Cardiac fibroblast (primary cell): ENCODE measurements around the gene IFITM10.
"Not testable (repeated sequence)": the region's sequence is repeated elsewhere in the genome, so short reads cannot be mapped to it uniquely, and the experiment has no call there.

Experiments used
- DNase-seq, 2 donors: peaks; one replicate each; pipeline versions ENCODE4 v3.0.0 to v3.0.0-alpha.2; 2010; ENCODE audit warnings: low read depth in 2 of 2
- H3K4me3 ChIP-seq, 2 donors: replicated peaks in 1 of 2; 1 replicate in 1 of 2; 2 replicates in 1 of 2; pipeline ENCODE4 v1.5.1; 2011; ENCODE audit warnings: low read depth in 2 of 2, low read length in 2 of 2, mild to moderate bottlenecking in 2 of 2, moderate library complexity in 1 of 2
- TF ChIP-seq, protein P1 (sequence below): IDR thresholded peaks from one replicate; pipeline ENCODE4 v1.5.1; 2011; ENCODE audit warnings: low read depth, mild to moderate bottlenecking, low read length, inconsistent platforms

Gene IFITM10

GRCh38 chr11:1773131-1773993, 23.0 kb upstream of the IFITM10 start:
- no peak overlapping the region for H3K4me3 ChIP-seq
- no peak for DNase-seq
- TF ChIP-seq, protein P1, sequence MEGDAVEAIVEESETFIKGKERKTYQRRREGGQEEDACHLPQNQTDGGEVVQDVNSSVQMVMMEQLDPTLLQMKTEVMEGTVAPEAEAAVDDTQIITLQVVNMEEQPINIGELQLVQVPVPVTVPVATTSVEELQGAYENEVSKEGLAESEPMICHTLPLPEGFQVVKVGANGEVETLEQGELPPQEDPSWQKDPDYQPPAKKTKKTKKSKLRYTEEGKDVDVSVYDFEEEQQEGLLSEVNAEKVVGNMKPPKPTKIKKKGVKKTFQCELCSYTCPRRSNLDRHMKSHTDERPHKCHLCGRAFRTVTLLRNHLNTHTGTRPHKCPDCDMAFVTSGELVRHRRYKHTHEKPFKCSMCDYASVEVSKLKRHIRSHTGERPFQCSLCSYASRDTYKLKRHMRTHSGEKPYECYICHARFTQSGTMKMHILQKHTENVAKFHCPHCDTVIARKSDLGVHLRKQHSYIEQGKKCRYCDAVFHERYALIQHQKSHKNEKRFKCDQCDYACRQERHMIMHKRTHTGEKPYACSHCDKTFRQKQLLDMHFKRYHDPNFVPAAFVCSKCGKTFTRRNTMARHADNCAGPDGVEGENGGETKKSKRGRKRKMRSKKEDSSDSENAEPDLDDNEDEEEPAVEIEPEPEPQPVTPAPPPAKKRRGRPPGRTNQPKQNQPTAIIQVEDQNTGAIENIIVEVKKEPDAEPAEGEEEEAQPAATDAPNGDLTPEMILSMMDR: no peak

DNA sequence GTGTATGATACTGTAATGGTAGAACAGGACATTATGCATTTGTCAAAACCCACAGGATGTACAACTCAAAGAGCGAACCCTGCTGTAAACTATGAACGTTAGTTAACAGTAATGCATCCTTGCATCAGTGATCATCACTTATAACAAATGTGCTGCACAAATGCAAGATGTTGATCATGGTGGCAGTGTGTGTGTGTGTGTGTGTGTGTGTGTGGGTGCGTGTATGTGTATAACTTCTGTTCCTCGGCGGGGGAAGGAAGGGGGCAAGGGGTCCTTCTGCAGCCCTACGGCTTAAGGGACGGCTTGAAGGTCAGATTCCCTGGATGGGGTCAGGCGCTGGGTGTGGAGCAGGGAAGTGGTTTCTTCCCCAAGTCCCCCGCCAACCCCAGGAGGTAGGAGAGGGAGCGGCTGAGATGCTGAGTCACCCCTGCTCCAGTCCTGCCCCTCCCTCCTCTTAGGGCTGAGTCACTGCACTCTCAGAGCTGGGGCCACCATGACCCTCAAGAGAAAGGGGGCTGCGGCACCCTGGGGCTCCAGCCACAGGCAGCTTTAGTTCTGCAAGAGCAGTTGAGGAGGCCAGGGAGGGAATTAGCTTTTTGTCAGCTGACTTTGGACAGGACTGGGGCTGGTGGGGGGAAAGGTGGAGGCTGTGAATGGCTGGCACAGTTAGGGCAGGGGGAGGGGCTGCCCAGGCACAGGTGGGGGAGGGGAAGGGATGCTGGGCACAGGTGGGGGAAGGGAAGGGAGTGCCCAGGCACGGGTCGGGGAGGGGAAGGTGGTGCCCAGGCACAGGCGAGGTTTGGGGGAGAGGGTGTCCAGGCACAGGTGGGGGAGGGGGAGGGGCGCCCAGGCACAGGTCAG, 22.1 kb upstream of the IFITM10 start:
- TF ChIP-seq, protein P1: no peak
- peak; percentile 89 to 90 for DNase-seq
- peak overlapping the region in 1 of 2 donors; percentile 10 for H3K4me3 ChIP-seq

DNA sequence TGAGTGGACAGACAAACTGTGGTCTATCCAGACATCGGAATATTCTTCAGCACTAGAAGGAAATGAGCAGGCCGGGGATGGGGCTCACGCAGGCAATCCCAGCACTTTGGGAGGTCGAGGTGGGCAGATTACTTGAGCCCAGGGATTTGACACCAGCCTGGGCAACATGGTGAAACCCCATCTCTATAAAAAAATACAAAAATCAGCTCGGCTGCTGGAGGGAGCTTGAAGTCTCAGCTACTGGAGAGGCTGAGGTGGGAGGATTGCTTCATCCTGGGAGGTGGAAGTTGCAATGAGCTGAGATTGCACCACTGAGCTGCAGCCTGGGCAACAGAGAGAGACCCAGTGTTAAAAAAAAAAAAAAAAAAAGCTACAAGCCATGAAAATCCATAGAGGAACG, 21.3 kb upstream of the IFITM10 start:
- peak; percentile 84 to 88 for DNase-seq
- H3K4me3 ChIP-seq: no peak overlapping the region
- TF ChIP-seq, protein P1: no peak

- DNase-seq: no peak
- no peak overlapping the region for H3K4me3 ChIP-seq
- TF ChIP-seq, protein P1: no peak
Measured at GRCh38 chr11:1771273-1771672, 20.9 kb upstream of the IFITM10 start.

DNA sequence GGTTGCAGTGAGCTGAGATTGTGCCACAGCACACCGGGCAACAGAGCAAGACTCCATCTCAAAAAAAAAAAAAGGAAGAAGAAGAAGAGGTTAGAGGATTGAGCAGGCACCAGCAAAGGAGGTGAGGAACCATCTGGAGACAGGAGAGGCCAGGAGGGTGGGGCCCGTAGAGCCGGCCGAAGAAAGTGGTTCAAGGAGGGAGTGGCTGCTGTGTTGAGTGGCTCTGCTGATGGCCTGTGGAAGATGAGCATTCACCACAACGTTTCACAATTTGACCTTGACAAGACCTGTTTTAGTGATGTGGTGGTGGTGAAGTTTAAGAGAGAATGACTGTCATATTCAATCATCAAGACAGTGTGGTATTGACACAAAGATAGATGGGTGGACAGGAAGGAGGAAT, 20.1 kb upstream of the IFITM10 start:
- DNase-seq: no peak
- no peak overlapping the region for H3K4me3 ChIP-seq
- TF ChIP-seq, protein P1: no peak

- TF ChIP-seq, protein P1: no peak
- H3K4me3 ChIP-seq: no peak overlapping the region
- DNase-seq: no peak
Measured at GRCh38 chr11:1770061-1770460, 19.7 kb upstream of the IFITM10 start.

DNA sequence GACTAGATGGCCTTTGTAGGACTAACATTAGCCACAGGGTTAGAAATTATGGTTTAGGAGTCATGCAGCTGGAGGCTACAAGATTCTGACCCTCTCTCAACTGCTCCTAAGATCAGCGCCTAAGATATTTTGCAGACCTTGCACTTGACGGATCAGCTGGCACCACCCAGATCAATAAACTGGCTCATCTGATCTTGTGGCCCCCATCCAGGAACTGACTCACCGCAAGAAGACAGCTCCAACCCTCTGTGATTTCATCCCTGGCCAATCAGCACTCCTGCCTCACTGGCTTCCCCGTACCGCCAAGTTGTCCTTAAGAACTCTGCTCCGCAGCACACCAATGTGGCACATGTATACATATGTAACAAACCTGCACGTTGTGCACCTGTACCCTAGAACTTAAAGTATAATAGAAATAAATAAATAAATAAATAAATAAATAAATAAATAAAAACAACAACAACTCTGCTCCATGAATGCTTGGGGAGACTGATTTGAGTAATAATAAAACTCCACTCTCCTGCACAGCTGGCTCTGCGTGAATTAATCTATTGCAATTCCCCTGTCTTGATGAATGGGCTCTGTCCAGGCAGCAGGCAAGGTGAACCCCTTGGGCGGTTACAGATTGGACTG, 19.0 kb upstream of the IFITM10 start:
- not testable (repeated sequence) for DNase-seq, H3K4me3 ChIP-seq
